Measurements from ENCODE around the gene TM2D3.

DNA sequence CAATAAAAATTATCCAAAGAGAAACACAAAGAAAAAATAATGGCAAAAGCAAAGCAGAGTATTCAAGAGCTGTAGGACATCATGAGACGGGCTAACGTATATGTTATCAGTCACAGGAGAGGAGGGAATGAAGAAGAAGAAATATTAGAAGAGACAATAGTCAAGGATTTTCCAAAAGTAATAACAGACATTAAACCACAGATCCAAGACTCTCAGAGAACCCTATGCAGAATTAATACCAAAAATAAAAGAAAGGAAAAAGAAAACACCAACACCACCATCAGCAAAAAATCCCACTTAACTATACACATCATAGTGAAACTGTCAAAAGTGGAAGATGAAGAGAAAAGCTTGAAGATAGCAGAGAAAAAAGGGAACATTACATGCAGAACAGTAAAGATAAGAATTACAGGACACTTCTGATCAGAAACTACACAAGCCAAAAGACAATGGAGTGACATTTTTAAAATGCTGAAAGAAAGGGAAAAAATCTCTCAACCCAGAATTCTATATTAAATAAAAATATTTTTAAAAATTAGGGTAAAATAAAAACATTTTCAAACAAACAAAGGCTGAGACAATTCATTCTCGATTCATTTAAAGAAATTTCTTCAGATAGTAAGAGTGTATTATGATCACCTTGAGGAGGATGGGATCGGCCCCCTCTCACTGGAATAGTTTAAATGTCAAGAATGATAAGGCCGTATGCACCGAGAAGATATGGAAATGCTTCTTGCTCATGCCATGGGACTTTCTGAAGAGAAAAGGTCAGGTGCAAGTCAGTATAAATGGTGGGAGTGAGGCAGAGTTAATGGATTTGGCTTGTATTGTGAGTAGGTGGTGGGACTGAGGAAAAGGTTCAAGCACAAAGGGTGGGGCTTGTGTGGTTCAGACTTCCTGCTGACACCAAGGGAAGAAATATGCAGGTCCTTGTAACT is 28.5 kb downstream of the TM2D3 start:
- TF ChIP-seq POLR2A (IDR thresholded peaks at IDR 0.05; ENCODE audit: low read depth, low read length) (no peak), EZH2 (IDR thresholded peaks at IDR 0.05; ENCODE audit: borderline replicate concordance, low read depth, low read length, severe bottlenecking) (no peak), GATA2 (IDR thresholded peaks at IDR 0.05; ENCODE audit: insufficient read depth, insufficient read length, low read depth, low read length) (no peak), JUN (IDR thresholded peaks at IDR 0.05; ENCODE audit: borderline replicate concordance, insufficient read depth, insufficient read length, low read depth) (no peak), POLR2AphosphoS5 (IDR thresholded peaks at IDR 0.05; ENCODE audit: insufficient read depth, low read depth, low read length) (no peak), MYC (IDR thresholded peaks at IDR 0.05; ENCODE audit: low read depth, low read length) (no peak)
- TF ChIP-seq, protein P1, sequence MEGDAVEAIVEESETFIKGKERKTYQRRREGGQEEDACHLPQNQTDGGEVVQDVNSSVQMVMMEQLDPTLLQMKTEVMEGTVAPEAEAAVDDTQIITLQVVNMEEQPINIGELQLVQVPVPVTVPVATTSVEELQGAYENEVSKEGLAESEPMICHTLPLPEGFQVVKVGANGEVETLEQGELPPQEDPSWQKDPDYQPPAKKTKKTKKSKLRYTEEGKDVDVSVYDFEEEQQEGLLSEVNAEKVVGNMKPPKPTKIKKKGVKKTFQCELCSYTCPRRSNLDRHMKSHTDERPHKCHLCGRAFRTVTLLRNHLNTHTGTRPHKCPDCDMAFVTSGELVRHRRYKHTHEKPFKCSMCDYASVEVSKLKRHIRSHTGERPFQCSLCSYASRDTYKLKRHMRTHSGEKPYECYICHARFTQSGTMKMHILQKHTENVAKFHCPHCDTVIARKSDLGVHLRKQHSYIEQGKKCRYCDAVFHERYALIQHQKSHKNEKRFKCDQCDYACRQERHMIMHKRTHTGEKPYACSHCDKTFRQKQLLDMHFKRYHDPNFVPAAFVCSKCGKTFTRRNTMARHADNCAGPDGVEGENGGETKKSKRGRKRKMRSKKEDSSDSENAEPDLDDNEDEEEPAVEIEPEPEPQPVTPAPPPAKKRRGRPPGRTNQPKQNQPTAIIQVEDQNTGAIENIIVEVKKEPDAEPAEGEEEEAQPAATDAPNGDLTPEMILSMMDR (IDR thresholded peaks at IDR 0.05; ENCODE audit: extremely low read depth in 1 of 2, insufficient read depth in 1 of 2, low read depth in 1 of 2, low read length in 2 of 2), result no peak
